HG03457 (cell line): ENCODE data around the gene CTU2.

Experiments used
- ATAC-seq: cut with Tn5 transposase; IDR thresholded peaks from one replicate; pipeline ENCODE4 v1.9.1; 2021; ENCODE audit warnings: moderate number of reproducible peaks; ENCODE audit not compliant: unreplicated experiment

CTU2 gene

GRCh38 chr16:88713568-88714419 is 7.5 kb downstream of the CTU2 start:
- ATAC-seq, result no peak

GRCh38 chr16:88714420-88715302 is 8.4 kb downstream of the CTU2 start:
- ATAC-seq, result no peak

- no peak for ATAC-seq
Observed at GRCh38 chr16:88715312-88716190, 9.2 kb downstream of the CTU2 start.

GRCh38 chr16:88716201-88716600 is 9.9 kb downstream of the CTU2 start:
- ATAC-seq, result no peak

- no peak for ATAC-seq
Observed at GRCh38 chr16:88716601-88717001, 10.3 kb downstream of the CTU2 start.

- ATAC-seq, result no peak
Observed at GRCh38 chr16:88718178-88718577, 11.9 kb downstream of the CTU2 start.

- ATAC-seq, result no peak
Observed at GRCh38 chr16:88719267-88719932, 13.1 kb downstream of the CTU2 start.

- ATAC-seq, result no peak
Observed at GRCh38 chr16:88719933-88720296, 13.6 kb downstream of the CTU2 start.

- no peak for ATAC-seq
Observed at GRCh38 chr16:88720396-88720970, 14.2 kb downstream of the CTU2 start.

- ATAC-seq, result no peak
Observed at GRCh38 chr16:88721236-88721635, 14.9 kb downstream of the CTU2 start.

- no peak for ATAC-seq
Observed at GRCh38 chr16:88721815-88722755, 15.8 kb downstream of the CTU2 start.

GRCh38 chr16:88722784-88723506 is 16.6 kb downstream of the CTU2 start:
- no peak for ATAC-seq

GRCh38 chr16:88723507-88723887 is 17.2 kb downstream of the CTU2 start:
- no peak for ATAC-seq

GRCh38 chr16:88723911-88724310 is 17.6 kb downstream of the CTU2 start:
- ATAC-seq, result no peak

GRCh38 chr16:88724855-88725555 is 18.7 kb downstream of the CTU2 start:
- ATAC-seq, result no peak

- no peak for ATAC-seq
Observed at GRCh38 chr16:88725609-88726407, 19.5 kb downstream of the CTU2 start.

- ATAC-seq, result no peak
Observed at GRCh38 chr16:88726408-88726749, 20.1 kb downstream of the CTU2 start.
